Muscle of leg (tissue), 11 donors: ENCODE measurements around the gene FRMPD2. TPM values are rescaled to one million over a fixed set of nuclear protein-coding genes. Genes with fewer than 3 reads are reported as not detected.

ENCODE experiments used
- DNase-seq: peaks from one replicate; pipeline ENCODE4 v3.0.0; 2013
- H3K27ac ChIP-seq: one replicate; pipeline ENCODE4 v1.5.1; 2013; ENCODE audit warnings: mild to moderate bottlenecking, low read length, control low read depth
- H3K27me3 ChIP-seq: one replicate; pipeline ENCODE4 v1.6.1; 2013; ENCODE audit warnings: low read length; ENCODE audit not compliant: control insufficient read depth, insufficient read depth
- H3K36me3 ChIP-seq: one replicate; pipeline ENCODE4 v1.6.1; 2013; ENCODE audit warnings: low read length; ENCODE audit not compliant: control insufficient read depth, insufficient read depth
- H3K4me1 ChIP-seq: one replicate; pipeline ENCODE4 v1.6.1; 2013; ENCODE audit warnings: low read length; ENCODE audit not compliant: control insufficient read depth, insufficient read depth
- H3K4me3 ChIP-seq: one replicate; pipeline ENCODE4 v1.5.1; 2013; ENCODE audit warnings: low read length, control low read depth
- H3K9me3 ChIP-seq: replicated peaks from 2 replicates; pipeline ENCODE4 v1.6.1; 2013; ENCODE audit warnings: low read depth, low read length; ENCODE audit not compliant: control insufficient read depth
- WGBS: methylation state at CpG from one replicate; pipeline ENCODE4 v1.1.5; 2013; ENCODE audit warnings: missing lambda C conversion rate; ENCODE audit not compliant: insufficient coverage; 5-methylcytosine and 5-hydroxymethylcytosine counted together
- polyA plus RNA-seq, 8 donors: library from polyadenylated mRNA; unstranded; fragments of 120-200 nt; gene quantifications; one replicate each; pipeline versions ENCODE4 v1.2.1 to v1.2.3, GENCODE V29; 2013; ENCODE audit warnings: inconsistent platforms in 1 of 8, low replicate concordance in 1 of 8; ENCODE audit not compliant: insufficient read length in 8 of 8, insufficient read depth in 1 of 8
- total RNA-seq: library from RNA; stranded (reverse); fragments of 120-200 nt; gene quantifications from one replicate; pipeline ENCODE4 v1.2.4, GENCODE V29; 2013

Gene FRMPD2
- total and polyA plus RNA-seq, 9 donors, result 0.11 to 0.88 (median 0.17) TPM; not detected in 1

DNA sequence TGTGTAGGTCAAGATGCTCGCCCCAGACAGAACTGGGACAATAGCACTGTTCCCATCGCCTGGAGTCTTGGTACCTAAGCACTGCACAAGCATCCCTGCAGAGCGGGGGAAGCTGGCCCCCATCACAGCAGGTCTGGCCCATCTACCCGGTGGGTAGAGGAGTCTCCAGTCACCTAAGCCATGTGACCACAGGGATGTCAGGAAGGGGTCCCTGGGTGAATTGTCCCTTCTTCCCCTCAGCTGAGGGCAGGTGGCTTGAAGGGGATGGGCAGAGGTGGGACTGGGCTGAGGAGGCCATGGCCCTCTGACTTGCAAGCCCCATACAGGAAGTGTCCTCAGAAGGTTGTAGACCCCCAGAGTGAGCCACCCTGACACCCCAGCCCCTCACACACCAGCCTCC lies 39.7 kb downstream of the FRMPD2 start:
- H3K36me3 ChIP-seq, result no peaks in the 10 kb centered on the region
- H3K9me3 ChIP-seq, result no peaks in the 10 kb centered on the region
- DNase-seq, result no peak
- 70% methylated on average over 3 of the region's 4 CpGs for WGBS
- no peaks in the 10 kb centered on the region for H3K4me1 ChIP-seq
- H3K27ac ChIP-seq, result no peak overlapping the region
- H3K27me3 ChIP-seq, result no peaks in the 10 kb centered on the region
- no peak overlapping the region for H3K4me3 ChIP-seq

DNA sequence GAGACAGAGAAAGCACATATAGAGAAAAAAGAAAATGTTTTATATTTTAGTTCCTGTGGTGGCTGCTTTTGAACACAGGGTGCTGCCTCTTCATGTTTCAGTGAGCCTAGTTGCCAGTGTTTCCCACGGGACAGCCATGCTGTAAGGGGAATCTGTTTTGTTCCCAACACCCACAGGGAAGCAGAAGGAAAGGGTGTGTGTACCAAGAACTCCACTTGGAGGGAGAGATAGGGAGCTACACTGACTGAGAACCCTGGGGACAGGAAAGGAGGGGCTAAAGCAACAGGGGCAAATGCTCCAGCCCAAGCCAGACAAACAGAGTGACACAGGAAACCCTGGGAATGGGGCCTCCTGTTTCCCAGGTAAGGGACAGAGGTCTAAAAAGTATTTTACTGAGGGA lies 40.2 kb downstream of the FRMPD2 start:
- Histone ChIP-seq H3K27ac (no peak overlapping the region), H3K4me1 (no peaks in the 10 kb centered on the region), H3K36me3 (no peaks in the 10 kb centered on the region), H3K9me3 (no peaks in the 10 kb centered on the region), H3K27me3 (no peaks in the 10 kb centered on the region), H3K4me3 (no peak overlapping the region)
- DNase-seq, result no peak
- WGBS, result no CpG with 5 or more reads among the region's 1 CpG

DNA sequence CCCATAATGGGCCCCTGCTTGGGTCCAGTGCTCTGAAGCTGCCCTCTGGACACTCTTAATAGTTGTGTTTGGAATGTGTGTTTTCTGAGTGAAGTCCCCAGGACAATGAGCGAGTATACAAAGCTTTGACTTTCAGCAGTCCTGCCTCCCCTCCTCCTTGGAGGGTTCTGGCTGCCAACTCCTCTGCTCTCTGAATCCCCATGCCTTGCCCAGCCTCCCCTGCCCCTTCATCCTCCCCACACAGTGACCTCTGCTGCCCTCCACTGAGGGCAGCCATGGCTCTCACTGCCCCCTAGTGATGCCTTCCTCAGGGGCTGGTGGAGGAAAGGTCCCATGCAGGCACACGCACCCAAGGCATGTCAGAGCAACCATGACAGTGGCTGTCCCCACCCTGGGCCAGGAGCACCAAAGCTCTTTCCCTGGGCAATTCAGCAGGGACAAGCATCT lies 40.9 kb downstream of the FRMPD2 start:
- DNase-seq, result no peak
- no peaks in the 10 kb centered on the region for H3K4me1 ChIP-seq
- WGBS, result 75% methylated on average over 1 of the region's 2 CpGs

DNA sequence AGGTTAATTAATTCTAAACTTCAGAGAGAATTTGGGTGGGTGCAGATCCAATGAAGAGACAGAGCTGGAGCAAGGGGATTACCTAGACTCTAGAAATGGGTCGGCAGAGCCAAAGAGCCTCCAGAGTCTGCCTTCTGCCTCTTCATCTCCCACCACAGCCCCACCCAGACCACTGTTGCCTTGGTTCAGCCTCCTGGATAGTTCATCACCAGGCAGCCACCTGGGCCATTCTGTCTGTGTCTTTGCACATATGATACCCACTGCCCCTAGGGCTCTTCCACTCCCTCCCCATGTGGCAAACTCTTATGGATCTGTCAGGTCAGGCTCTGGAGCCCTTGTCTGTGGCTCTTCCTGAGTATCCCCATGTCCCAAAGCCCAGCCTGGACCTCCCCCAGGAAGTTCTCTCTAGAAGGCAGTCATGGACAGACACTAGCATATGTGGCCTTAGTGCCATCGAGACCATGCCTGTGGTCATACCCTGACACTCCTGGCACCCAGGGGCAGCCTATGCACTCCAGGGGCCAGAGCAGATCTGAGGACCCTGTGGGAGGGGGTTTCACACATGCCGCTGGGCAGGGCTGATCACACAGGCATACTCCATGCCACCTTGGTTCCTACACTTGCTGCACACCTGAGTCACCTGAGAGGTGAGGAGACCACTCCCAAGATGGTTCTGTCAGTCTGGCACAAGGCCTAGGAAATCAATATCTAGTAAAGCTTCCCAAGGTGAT lies 41.6 kb downstream of the FRMPD2 start:
- Histone ChIP-seq H3K9me3 (no peaks in the 10 kb centered on the region), H3K36me3 (no peaks in the 10 kb centered on the region), H3K4me1 (no peaks in the 10 kb centered on the region), H3K4me3 (no peak overlapping the region), H3K27ac (no peak overlapping the region), H3K27me3 (no peaks in the 10 kb centered on the region)
- no peak for DNase-seq
- 95% methylated on average over 2 of the region's 3 CpGs for WGBS

More for the DNA sequence above, 40.9 kb downstream of the FRMPD2 start:
- H3K27ac ChIP-seq, result no peak overlapping the region
- no peaks in the 10 kb centered on the region for H3K9me3 ChIP-seq
- no peak overlapping the region for H3K4me3 ChIP-seq
- no peaks in the 10 kb centered on the region for H3K27me3 ChIP-seq
- H3K36me3 ChIP-seq, result no peaks in the 10 kb centered on the region

DNA sequence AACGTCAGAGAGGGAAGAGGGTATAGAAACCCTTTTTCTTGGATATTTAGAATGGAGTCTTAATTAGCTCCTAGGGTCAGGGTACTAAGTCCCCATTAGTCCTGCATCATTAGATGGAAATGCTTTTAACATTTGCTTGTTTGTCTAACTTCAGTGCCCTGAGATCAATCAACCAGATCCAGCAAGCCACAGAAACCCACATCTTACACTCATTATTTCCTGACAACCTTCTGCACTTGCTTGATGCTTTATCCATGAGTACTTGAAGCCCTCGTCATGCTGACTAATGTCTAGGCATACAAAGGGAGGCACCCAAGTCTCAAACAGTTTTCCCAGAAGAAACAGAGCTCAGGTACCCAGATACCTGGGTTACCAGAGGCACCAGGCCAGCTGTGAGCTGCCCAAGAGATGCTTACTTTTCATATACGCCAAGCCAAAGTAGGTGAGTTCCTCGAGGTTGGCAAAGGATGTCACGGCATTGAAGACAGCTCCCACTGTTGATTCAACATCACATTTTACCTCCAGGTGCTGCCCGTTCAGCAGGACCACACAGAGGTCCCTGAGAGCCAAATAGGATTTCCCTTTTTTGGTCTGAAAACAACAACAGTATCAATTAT lies 42.7 kb downstream of the FRMPD2 start:
- Histone ChIP-seq H3K27me3 (no peaks in the 10 kb centered on the region), H3K4me3 (no peak overlapping the region), H3K9me3 (no peaks in the 10 kb centered on the region), H3K36me3 (no peaks in the 10 kb centered on the region), H3K27ac (no peak overlapping the region), H3K4me1 (no peaks in the 10 kb centered on the region)
- no peak for DNase-seq
- WGBS, result 81% methylated on average over 4 of the region's 6 CpGs

DNA sequence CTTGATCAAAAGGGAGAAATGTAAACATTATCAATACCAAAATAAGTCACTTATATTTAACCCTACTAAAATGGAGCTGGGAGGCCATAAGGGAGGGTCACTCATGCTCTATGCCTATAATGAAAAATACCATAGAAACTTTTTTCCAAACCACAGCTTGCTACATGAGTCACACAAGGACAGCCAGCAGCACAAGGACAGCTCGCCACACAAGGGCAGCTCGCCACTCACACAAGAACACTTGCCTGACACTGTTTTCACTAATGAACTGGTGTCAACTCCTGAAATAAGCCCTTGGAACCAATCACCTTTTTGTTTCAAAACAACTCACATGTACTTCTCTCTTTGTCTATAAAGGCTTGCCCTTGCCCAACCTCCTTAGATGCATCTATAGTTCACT lies 43.3 kb downstream of the FRMPD2 start:
- H3K27me3 ChIP-seq, result no peaks in the 10 kb centered on the region
- WGBS, result 92% methylated on average over 2 of the region's 2 CpGs
- no peak overlapping the region for H3K4me3 ChIP-seq
- no peak overlapping the region for H3K27ac ChIP-seq
- no peak for DNase-seq
- no peaks in the 10 kb centered on the region for H3K4me1 ChIP-seq
- H3K36me3 ChIP-seq, result no peaks in the 10 kb centered on the region
- H3K9me3 ChIP-seq, result no peaks in the 10 kb centered on the region

DNA sequence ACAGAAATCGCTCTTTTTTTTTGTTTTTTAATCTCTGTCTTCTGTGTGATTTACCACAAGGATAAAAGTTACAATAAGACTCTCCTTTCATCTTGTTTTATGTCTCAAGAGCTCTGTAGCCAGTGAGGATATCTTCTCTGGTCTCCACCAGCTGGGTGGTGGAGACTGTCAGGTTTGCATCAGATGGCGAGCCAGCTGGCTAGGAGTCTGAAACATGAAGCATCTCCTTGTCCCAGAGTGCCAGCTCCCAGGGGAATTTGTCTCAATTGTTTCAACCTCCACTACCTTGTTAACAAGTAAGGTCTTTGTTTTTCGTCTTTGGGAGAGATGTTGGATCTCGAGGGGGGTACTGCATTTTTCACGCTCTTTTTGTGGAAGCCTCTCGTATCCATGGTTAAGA lies 47.3 kb downstream of the FRMPD2 start:
- WGBS, result no CpG with 5 or more reads among the region's 6 CpGs
- DNase-seq, result no peak
- H3K9me3 ChIP-seq, result no peaks in the 10 kb centered on the region

DNA sequence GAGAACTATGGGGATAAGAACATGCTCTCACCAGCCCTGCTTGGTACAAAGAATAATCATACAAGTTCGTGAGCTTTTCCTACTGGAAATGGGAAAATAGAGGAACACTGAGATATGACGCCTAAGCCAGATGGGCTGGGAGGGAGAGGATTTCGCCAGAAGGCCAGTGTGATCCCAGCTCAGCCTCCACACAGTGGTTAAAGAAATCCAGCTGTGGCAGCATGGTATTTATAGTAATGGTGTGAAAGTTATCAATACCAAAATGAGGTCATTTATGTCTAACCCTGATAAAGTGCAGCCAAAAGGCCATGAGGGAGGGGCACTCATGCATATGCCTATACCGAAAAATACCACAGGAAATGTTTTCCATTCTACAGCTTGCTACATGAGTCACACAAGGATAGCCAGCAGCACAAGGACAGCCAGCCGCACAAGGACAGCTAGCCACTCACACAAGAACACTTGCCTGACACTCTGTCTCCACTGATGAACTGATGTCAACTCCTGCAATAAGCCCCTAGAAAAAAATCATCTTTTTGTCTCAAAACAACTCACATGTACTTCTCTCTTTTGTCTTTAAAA lies 49.4 kb downstream of the FRMPD2 start:
- no peak overlapping the region for H3K4me3 ChIP-seq
- 79% methylated on average over 2 of the region's 5 CpGs for WGBS
- H3K36me3 ChIP-seq, result no peaks in the 10 kb centered on the region
- no peak overlapping the region for H3K27ac ChIP-seq
- H3K9me3 ChIP-seq, result no peaks in the 10 kb centered on the region
- no peak for DNase-seq
- no peaks in the 10 kb centered on the region for H3K4me1 ChIP-seq
- H3K27me3 ChIP-seq, result no peaks in the 10 kb centered on the region

More for the DNA sequence above, 47.3 kb downstream of the FRMPD2 start:
- Histone ChIP-seq H3K27ac (no peak overlapping the region), H3K36me3 (no peaks in the 10 kb centered on the region), H3K27me3 (no peaks in the 10 kb centered on the region), H3K4me3 (no peak overlapping the region), H3K4me1 (no peaks in the 10 kb centered on the region)

DNA sequence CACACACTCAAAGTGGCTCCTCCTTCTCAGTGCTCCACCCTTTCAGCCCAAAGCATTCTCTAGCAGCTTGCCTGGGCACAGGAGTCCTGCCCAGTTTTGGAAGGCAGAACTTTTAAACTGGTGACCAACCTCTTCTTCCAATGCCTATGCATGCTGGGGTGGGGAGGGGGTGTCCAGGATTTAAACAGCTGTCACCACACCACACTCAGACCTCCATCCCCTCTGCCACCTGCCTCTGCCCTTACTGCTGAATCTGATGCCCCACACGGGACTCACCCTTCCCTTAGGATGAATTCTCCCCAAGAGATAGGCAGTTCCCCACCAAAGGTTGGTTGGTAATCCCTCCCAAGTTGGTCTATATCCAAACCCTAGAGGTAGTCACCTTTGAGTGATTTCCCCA lies 50.2 kb downstream of the FRMPD2 start:
- no peak overlapping the region for H3K27ac ChIP-seq
- no peaks in the 10 kb centered on the region for H3K36me3 ChIP-seq
- H3K4me3 ChIP-seq, result no peak overlapping the region
- H3K27me3 ChIP-seq, result no peaks in the 10 kb centered on the region
- WGBS, result no CpG with 5 or more reads among the region's 1 CpG
- DNase-seq, result no peak
- H3K4me1 ChIP-seq, result no peaks in the 10 kb centered on the region
- H3K9me3 ChIP-seq, result no peaks in the 10 kb centered on the region

DNA sequence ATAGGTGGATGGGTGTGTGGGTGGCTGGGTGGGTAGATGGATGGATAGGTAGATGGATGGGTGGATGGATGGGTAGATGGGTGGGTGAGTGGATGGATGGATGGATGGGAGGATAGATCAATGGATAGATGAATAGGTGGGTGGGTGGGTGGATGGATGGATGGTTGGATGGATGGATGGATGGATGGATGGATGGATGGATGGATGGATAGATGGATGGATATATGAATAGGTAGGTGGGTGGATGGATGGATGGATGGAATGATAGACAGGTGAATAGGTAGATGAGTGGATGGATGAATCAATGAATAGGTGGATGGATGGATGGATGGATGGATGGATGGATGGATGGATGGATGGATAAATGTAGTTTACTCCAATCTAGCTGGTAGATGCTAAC lies 52.7 kb downstream of the FRMPD2 start:
- H3K27me3 ChIP-seq, result no peaks in the 10 kb centered on the region
- H3K9me3 ChIP-seq, result no peaks in the 10 kb centered on the region
- DNase-seq, result no peak
- H3K36me3 ChIP-seq, result no peaks in the 10 kb centered on the region
- H3K4me1 ChIP-seq, result no peaks in the 10 kb centered on the region
- H3K4me3 ChIP-seq, result no peak overlapping the region
- no peak overlapping the region for H3K27ac ChIP-seq
